A549 (cell line): ENCODE data around the gene SIK2. TPM values are rescaled to one million over a fixed set of nuclear protein-coding genes. Genes with fewer than 3 reads are reported as not detected.

Experiments
- ATAC-seq, 2 experiments: fragments of 200-7000 bp in 1 of 2; fragments of >200 bp in 1 of 2; cut with Nextera tagmentation in 1 of 2; cut with Tn5 transposase in 1 of 2; 3 replicates each; pipeline versions ENCODE4 v1.8.0 to v1.9.1; 2018 to 2020; ENCODE audit warnings: mild to moderate bottlenecking in 1 of 2, moderate library complexity in 1 of 2
- CTCF ChIA-PET: fragments of 300-600 bp; sonication (Branson Sonifier 250); formaldehyde crosslinking; extraction: SDS; loops from one replicate; lab custom pipeline; 2021; ENCODE audit warnings: antibody characterized with exemption, inconsistent platforms; lab: Yijun Ruan, JAX
- POLR2A ChIA-PET: fragments of 350-600 bp; formaldehyde crosslinking; extraction: SDS; loops from one replicate; lab custom pipeline; 2021; ENCODE audit warnings: antibody characterized with exemption, inconsistent platforms; lab: Yijun Ruan, JAX
- DNase-seq, 2 experiments: peaks; one replicate each; pipeline versions ENCODE4 v3.0.0 to v3.0.0-alpha.2; 2011 to 2016; ENCODE audit warnings: low read depth in 1 of 2, low spot score in 1 of 2
- FAIRE-seq: peaks from 2 replicates; lab custom pipeline; 2011; peaks lifted over from hg19 to GRCh38; lab: Jason Lieb, UNC
- H3K27ac ChIP-seq, 2 experiments: fragments of >200 bp; sonication (Bioruptor Twin); formaldehyde crosslinking; 3 replicates each; pipeline ENCODE4 v1.5.1; 2016 to 2017
- H3K4me1 ChIP-seq: fragments of >200 bp; sonication (Bioruptor Twin); formaldehyde crosslinking; 3 replicates; pipeline ENCODE4 v1.6.1; 2016
- H3K4me2 ChIP-seq: fragments of >200 bp; sonication (Bioruptor Twin); formaldehyde crosslinking; 3 replicates; pipeline ENCODE4 v1.6.1; 2016
- H3K4me3 ChIP-seq: fragments of >200 bp; sonication (Bioruptor Twin); formaldehyde crosslinking; 3 replicates; pipeline ENCODE4 v1.5.1; 2016
- H3K9me3 ChIP-seq: fragments of >200 bp; sonication (Bioruptor Twin); formaldehyde crosslinking; 3 replicates; pipeline ENCODE4 v1.6.1; 2016
- CBX2 ChIP-seq: fragments of 200-600 bp; sonication (generic); IDR thresholded peaks from 2 replicates; pipeline ENCODE4 v1.6.1; 2016; ENCODE audit warnings: low read depth, mild to moderate bottlenecking, borderline replicate concordance
- CHD2 ChIP-seq: fragments of 150-350 bp; IDR thresholded peaks from 2 replicates; pipeline ENCODE4 v1.6.1; 2014; ENCODE audit warnings: low read length; ENCODE audit not compliant: partially characterized antibody
- ELK1 ChIP-seq: fragments of 150-350 bp; IDR thresholded peaks from 2 replicates; pipeline ENCODE4 v1.6.1; 2014; ENCODE audit warnings: low read depth, mild to moderate bottlenecking, low read length
- FOSB ChIP-seq: fragments of 250-450 bp; sonication (Bioruptor Pico); IDR thresholded peaks from 2 replicates; pipeline ENCODE4 v1.5.0; 2020; ENCODE audit warnings: mild to moderate bottlenecking, moderate library complexity
- FOXS1 ChIP-seq: fragments of 250-450 bp; sonication (Bioruptor Pico); IDR thresholded peaks from 2 replicates; pipeline ENCODE4 v1.5.0; 2020; ENCODE audit warnings: mild to moderate bottlenecking, moderate library complexity
- HOXA7 ChIP-seq: fragments of 250-450 bp; sonication (Bioruptor Pico); IDR thresholded peaks from 2 replicates; pipeline ENCODE4 v1.5.0; 2020; ENCODE audit warnings: mild to moderate bottlenecking, moderate library complexity
- KDM1A ChIP-seq: fragments of 200-600 bp; sonication (generic); IDR thresholded peaks from 2 replicates; pipeline ENCODE4 v1.6.1; 2016; ENCODE audit warnings: low read depth, mild to moderate bottlenecking
- KDM5A ChIP-seq: fragments of 200-600 bp; sonication (generic); IDR thresholded peaks from 2 replicates; pipeline ENCODE4 v1.6.1; 2016; ENCODE audit warnings: antibody characterized with exemption, mild to moderate bottlenecking
- MAFK ChIP-seq: fragments of 450-650 bp; IDR thresholded peaks from 2 replicates; pipeline ENCODE4 v1.6.1; 2014; ENCODE audit not compliant: partially characterized antibody
- MAX ChIP-seq: IDR thresholded peaks from 2 replicates; pipeline ENCODE4 v1.6.1; 2012
- PHF8 ChIP-seq: fragments of 200-600 bp; sonication (generic); IDR thresholded peaks from 2 replicates; pipeline ENCODE4 v1.6.1; 2016; ENCODE audit warnings: low read depth, mild to moderate bottlenecking, antibody characterized with exemption, moderate library complexity, borderline replicate concordance
- POLR2AphosphoS2 ChIP-seq: conservative IDR thresholded peaks from 2 replicates; pipeline ENCODE4 v1.6.1; 2012; ENCODE audit warnings: low read length, improper control_type of control experiment, inconsistent platforms
- RARB ChIP-seq: fragments of 250-450 bp; sonication (Bioruptor Pico); IDR thresholded peaks from 2 replicates; pipeline ENCODE4 v1.8.0; 2021; ENCODE audit warnings: mild to moderate bottlenecking, moderate library complexity
- RCOR1 ChIP-seq: fragments of 150-350 bp; IDR thresholded peaks from 2 replicates; pipeline ENCODE4 v1.6.1; 2014; ENCODE audit warnings: antibody characterized with exemption, low read length, low read depth
- REST ChIP-seq: fragments of 200-600 bp; sonication (generic); IDR thresholded peaks from 2 replicates; pipeline ENCODE4 v1.6.1; 2016; ENCODE audit warnings: antibody characterized with exemption, mild to moderate bottlenecking, moderate library complexity
- SREBF2 ChIP-seq: fragments of 450-650 bp; IDR thresholded peaks from 2 replicates; pipeline ENCODE4 v1.6.1; 2014; ENCODE audit warnings: mild to moderate bottlenecking, moderate library complexity
- whole genome bisulfite sequencing: methylation state at CpG from one replicate; pipeline ENCODE4 v1.1.6; 2017; ENCODE audit errors: missing lambda C conversion rate; 5-methylcytosine and 5-hydroxymethylcytosine counted together
- polyA plus RNA-seq, 4 experiments: library from polyadenylated mRNA; depleted of rRNA in 3 of 4; stranded (reverse); fragments of >200 nt; fragmentation: RNase III in 1 of 4; extraction: RNeasy Plus Mini Kit Qiagen cat#74134 plus additional on column Dnase treatment in 1 of 4; gene quantifications; 2 replicates in 3 of 4; 3 replicates in 1 of 4; pipeline ENCODE4 v1.2.3, GENCODE V29; 2011 to 2017
- TF ChIP-seq, protein P1 (sequence below): IDR thresholded peaks from 2 replicates; pipeline ENCODE4 v1.6.1; 2012; ENCODE audit warnings: low read depth, borderline replicate concordance
- TF ChIP-seq, protein P2 (sequence below): fragments of >200 bp; sonication (Bioruptor Twin); formaldehyde crosslinking; IDR thresholded peaks from 3 replicates; pipeline ENCODE4 v1.6.1; 2016
- TF ChIP-seq, protein P3 (sequence below): fragments of 450-650 bp; IDR thresholded peaks from 2 replicates; pipeline ENCODE4 v1.6.1; 2014; ENCODE audit warnings: antibody characterized with exemption
- TF ChIP-seq, protein P4 (sequence below): fragments of 250-450 bp; sonication (Bioruptor Pico); IDR thresholded peaks from 2 replicates; pipeline ENCODE4 v1.5.0; 2020; ENCODE audit warnings: low read depth, mild to moderate bottlenecking, moderate library complexity

The SIK2 gene
- polyA plus RNA-seq, 2 of the 4 experiments (the other 2 are of a cell fraction), result 4.5 to 9.0 TPM

GRCh38 chr11:111714522-111714921 is 112.3 kb downstream of the SIK2 start:
- FAIRE-seq (no peak), ATAC-seq (no peak), DNase-seq (no peak)
- WGBS, result 88% methylated on average over 4 of the region's 4 CpGs
- H3K27ac ChIP-seq, result no peak overlapping the region
- TF ChIP-seq SREBF2, result no peak
- no peak for TF ChIP-seq HOXA7
- no peak for TF ChIP-seq MAFK
- TF ChIP-seq PHF8, result no peak
- TF ChIP-seq CBX2, result no peak
- TF ChIP-seq REST, result no peak
- no peak for TF ChIP-seq KDM5A
- TF ChIP-seq CHD2, result no peak
- no peak for TF ChIP-seq POLR2AphosphoS2
- no peak for TF ChIP-seq MAX
- TF ChIP-seq ELK1, result no peak
- TF ChIP-seq KDM1A, result no peak
- no peak for TF ChIP-seq RARB (CRISPR knock-in tag)
- no peak for TF ChIP-seq FOSB (CRISPR knock-in tag)
- TF ChIP-seq RCOR1, result no peak
- TF ChIP-seq, protein P1, sequence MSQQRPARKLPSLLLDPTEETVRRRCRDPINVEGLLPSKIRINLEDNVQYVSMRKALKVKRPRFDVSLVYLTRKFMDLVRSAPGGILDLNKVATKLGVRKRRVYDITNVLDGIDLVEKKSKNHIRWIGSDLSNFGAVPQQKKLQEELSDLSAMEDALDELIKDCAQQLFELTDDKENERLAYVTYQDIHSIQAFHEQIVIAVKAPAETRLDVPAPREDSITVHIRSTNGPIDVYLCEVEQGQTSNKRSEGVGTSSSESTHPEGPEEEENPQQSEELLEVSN, result no peak
- H3K9me3 ChIP-seq, result no peaks in the 10 kb centered on the region
- H3K4me3 ChIP-seq, result no peak overlapping the region
- ChIA-PET CTCF (no interaction called here), POLR2A (no interaction called here)
- H3K4me2 ChIP-seq, result no peak overlapping the region
- peaks cover 17% of the 10 kb centered on the region for H3K4me1 ChIP-seq

GRCh38 chr11:111715142-111715816 is 113.0 kb downstream of the SIK2 start:
- H3K4me2 ChIP-seq, result no peak overlapping the region
- FAIRE-seq (no peak), ATAC-seq (no peak), DNase-seq (no peak)
- no peak for TF ChIP-seq PHF8
- TF ChIP-seq, protein P2, sequence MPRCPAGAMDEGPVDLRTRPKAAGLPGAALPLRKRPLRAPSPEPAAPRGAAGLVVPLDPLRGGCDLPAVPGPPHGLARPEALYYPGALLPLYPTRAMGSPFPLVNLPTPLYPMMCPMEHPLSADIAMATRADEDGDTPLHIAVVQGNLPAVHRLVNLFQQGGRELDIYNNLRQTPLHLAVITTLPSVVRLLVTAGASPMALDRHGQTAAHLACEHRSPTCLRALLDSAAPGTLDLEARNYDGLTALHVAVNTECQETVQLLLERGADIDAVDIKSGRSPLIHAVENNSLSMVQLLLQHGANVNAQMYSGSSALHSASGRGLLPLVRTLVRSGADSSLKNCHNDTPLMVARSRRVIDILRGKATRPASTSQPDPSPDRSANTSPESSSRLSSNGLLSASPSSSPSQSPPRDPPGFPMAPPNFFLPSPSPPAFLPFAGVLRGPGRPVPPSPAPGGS, result no peak
- TF ChIP-seq, protein P3, sequence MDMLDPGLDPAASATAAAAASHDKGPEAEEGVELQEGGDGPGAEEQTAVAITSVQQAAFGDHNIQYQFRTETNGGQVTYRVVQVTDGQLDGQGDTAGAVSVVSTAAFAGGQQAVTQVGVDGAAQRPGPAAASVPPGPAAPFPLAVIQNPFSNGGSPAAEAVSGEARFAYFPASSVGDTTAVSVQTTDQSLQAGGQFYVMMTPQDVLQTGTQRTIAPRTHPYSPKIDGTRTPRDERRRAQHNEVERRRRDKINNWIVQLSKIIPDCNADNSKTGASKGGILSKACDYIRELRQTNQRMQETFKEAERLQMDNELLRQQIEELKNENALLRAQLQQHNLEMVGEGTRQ, result no peak
- no peak for TF ChIP-seq HOXA7
- TF ChIP-seq REST, result no peak
- TF ChIP-seq, protein P4, sequence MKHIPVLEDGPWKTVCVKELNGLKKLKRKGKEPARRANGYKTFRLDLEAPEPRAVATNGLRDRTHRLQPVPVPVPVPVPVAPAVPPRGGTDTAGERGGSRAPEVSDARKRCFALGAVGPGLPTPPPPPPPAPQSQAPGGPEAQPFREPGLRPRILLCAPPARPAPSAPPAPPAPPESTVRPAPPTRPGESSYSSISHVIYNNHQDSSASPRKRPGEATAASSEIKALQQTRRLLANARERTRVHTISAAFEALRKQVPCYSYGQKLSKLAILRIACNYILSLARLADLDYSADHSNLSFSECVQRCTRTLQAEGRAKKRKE (CRISPR knock-in tag), result no peak
- no peak for TF ChIP-seq ELK1
- TF ChIP-seq FOXS1 (CRISPR knock-in tag), result no peak
- ChIA-PET POLR2A (no interaction called here), CTCF (interaction anchor here (0.6 kb wide), 1 partner anchor 47 kb away, joined by 3 read pairs; no protein-coding TSS in a partner anchor)
- no peak overlapping the region for H3K4me3 ChIP-seq
- peaks cover 18% of the 10 kb centered on the region for H3K4me1 ChIP-seq
- no peaks in the 10 kb centered on the region for H3K9me3 ChIP-seq
- 90% methylated on average over 5 of the region's 5 CpGs for WGBS
- no peak overlapping the region for H3K27ac ChIP-seq
